GM12878 (cell line): Measurements from ENCODE around the gene SETD2. TPM values are rescaled to one million over a fixed set of nuclear protein-coding genes. Genes with fewer than 3 reads are reported as not detected.

Source experiments
- DPF2 ChIP-seq: fragments of 450-650 bp; IDR thresholded peaks from 2 replicates; pipeline ENCODE4 v1.6.1; 2017; ENCODE audit warnings: mild to moderate bottlenecking
- EGR1 ChIP-seq, 2 experiments: IDR thresholded peaks; 1 replicate in 1 of 2; 2 replicates in 1 of 2; pipeline ENCODE4 v1.6.1; 2011 to 2012; ENCODE audit warnings: low read depth in 2 of 2, low read length in 2 of 2, borderline replicate concordance in 1 of 2, mild to moderate bottlenecking in 1 of 2, moderate library complexity in 1 of 2
- EP300 ChIP-seq, 2 experiments: fragments of 150-350 bp in 1 of 2; IDR thresholded peaks; 2 replicates each; pipeline ENCODE4 v1.6.1; 2011 to 2012; ENCODE audit warnings: low read depth in 2 of 2, low read length in 2 of 2, borderline replicate concordance in 1 of 2, improper control_type of control experiment in 1 of 2, inconsistent platforms in 1 of 2; ENCODE audit not compliant: control insufficient read depth in 1 of 2
- EZH2 ChIP-seq: IDR thresholded peaks from 2 replicates; pipeline ENCODE4 v1.6.1; 2012; ENCODE audit warnings: low read depth, mild to moderate bottlenecking, control low read depth, inconsistent platforms, low read length, borderline replicate concordance; ENCODE audit not compliant: control insufficient read depth
- GATAD2B ChIP-seq: fragments of 450-650 bp; conservative IDR thresholded peaks from 2 replicates; pipeline ENCODE4 v1.6.1; 2017; ENCODE audit warnings: low read depth, mild to moderate bottlenecking, moderate library complexity
- HDAC6 ChIP-seq: fragments of 200-600 bp; sonication (generic); IDR thresholded peaks from one replicate; pipeline ENCODE4 v1.8.0; 2017; ENCODE audit warnings: antibody characterized with exemption; ENCODE audit not compliant: unreplicated experiment
- HDGF ChIP-seq: fragments of 450-650 bp; IDR thresholded peaks from 2 replicates; pipeline ENCODE4 v1.6.1; 2016; ENCODE audit warnings: antibody characterized with exemption
- IRF4 ChIP-seq: IDR thresholded peaks from 2 replicates; pipeline ENCODE4 v1.6.1; 2011; ENCODE audit warnings: low read depth, low read length
- MEF2A ChIP-seq: IDR thresholded peaks from 2 replicates; pipeline ENCODE4 v1.6.1; 2011; ENCODE audit warnings: low read depth, mild to moderate bottlenecking, low read length, moderate library complexity; ENCODE audit not compliant: insufficient read depth
- MTA3 ChIP-seq: IDR thresholded peaks from 2 replicates; pipeline ENCODE4 v1.6.1; 2012; ENCODE audit warnings: low read length, inconsistent platforms, borderline replicate concordance
- MYB ChIP-seq: fragments of 150-350 bp; IDR thresholded peaks from 2 replicates; pipeline ENCODE4 v1.6.1; 2014; ENCODE audit warnings: mild to moderate bottlenecking, low read depth, low read length, borderline replicate concordance
- NR2C1 ChIP-seq: fragments of 450-650 bp; IDR thresholded peaks from 2 replicates; pipeline ENCODE4 v1.6.1; 2017; ENCODE audit warnings: antibody characterized with exemption, mild to moderate bottlenecking, moderate library complexity
- PAX5 ChIP-seq: IDR thresholded peaks from 2 replicates; pipeline ENCODE4 v1.6.1; 2011; ENCODE audit warnings: low read depth, low read length, borderline replicate concordance
- PML ChIP-seq: IDR thresholded peaks from 2 replicates; pipeline ENCODE4 v1.6.1; 2012; ENCODE audit warnings: low read length, inconsistent platforms
- POLR2A ChIP-seq: IDR thresholded peaks from 2 replicates; pipeline ENCODE4 v1.6.1; 2011; ENCODE audit warnings: low read depth, mild to moderate bottlenecking, low read length
- SREBF1 ChIP-seq: IDR thresholded peaks from 2 replicates; pipeline ENCODE4 v1.6.1; 2012; ENCODE audit warnings: mild to moderate bottlenecking, low read length
- SRF ChIP-seq, 2 experiments: IDR thresholded peaks; 2 replicates each; pipeline ENCODE4 v1.6.1; 2011; ENCODE audit warnings: low read depth in 2 of 2, low read length in 2 of 2, mild to moderate bottlenecking in 1 of 2, moderate library complexity in 1 of 2
- TBL1XR1 ChIP-seq: IDR thresholded peaks from 2 replicates; pipeline ENCODE4 v1.6.1; 2012; ENCODE audit warnings: low read depth, low read length, improper control_type of control experiment
- USF2 ChIP-seq: IDR thresholded peaks from 2 replicates; pipeline ENCODE4 v1.6.1; 2011; ENCODE audit warnings: low read depth, low read length, improper control_type of control experiment, borderline replicate concordance
- YY1 ChIP-seq: IDR thresholded peaks from 2 replicates; pipeline ENCODE4 v1.6.1; 2011; ENCODE audit warnings: low read depth, mild to moderate bottlenecking, low read length
- ZNF274 ChIP-seq: IDR thresholded peaks from one replicate; pipeline ENCODE4 v1.8.0; 2011; ENCODE audit not compliant: insufficient read length, insufficient read depth
- polyA plus RNA-seq, 11 experiments: library from polyadenylated mRNA; depleted of rRNA in 4 of 11; unstranded in 6 of 11; stranded (reverse) in 5 of 11; fragments of >200 nt; fragmentation: Nextera tagmentation in 4 of 11; fragmentation: Illumina TruSeq in 1 of 11; extraction: Ambion mirVana in 4 of 11; extraction: Trizol in 1 of 11; gene quantifications; 1 replicate in 1 of 11; 2 replicates in 10 of 11; pipeline versions ENCODE4 v1.2.1 to v1.2.3, GENCODE V29; 2011 to 2016; ENCODE audit warnings: inconsistent platforms in 2 of 11, missing spikeins in 2 of 11, low read depth in 1 of 11
- total RNA-seq, 4 experiments: library from RNA; depleted of rRNA in 3 of 4; stranded (reverse); fragments of >200 nt in 3 of 4; fragmentation: Illumina TruSeq in 1 of 4; extraction: Trizol in 1 of 4; gene quantifications; 2 replicates each; pipeline versions ENCODE4 v1.2.1 to v1.2.3, GENCODE V29; 2013 to 2021
- TF ChIP-seq, protein P1 (sequence below): fragments of 450-650 bp; IDR thresholded peaks from 2 replicates; pipeline ENCODE4 v1.6.1; 2017; ENCODE audit warnings: mild to moderate bottlenecking, moderate library complexity
- TF ChIP-seq, protein P2 (sequence below): fragments of 450-650 bp; IDR thresholded peaks from 2 replicates; pipeline ENCODE4 v1.6.1; 2018; ENCODE audit warnings: borderline replicate concordance, mild to moderate bottlenecking; ENCODE audit not compliant: partially characterized antibody

The SETD2 gene
- total and polyA plus RNA-seq, 10 of the 15 experiments (the other 5 are each of a cell fraction or from before 2014, with no cell fraction given): 8.4 to 44.9 (median 24.5) TPM

GRCh38 chr3:46976326-46977190, 187.4 kb downstream of the SETD2 start, which contains the start of gene CCDC12 (continued):
- TF ChIP-seq PML (peak; percentile 73; the same call in 1 of the 2 replicates), USF2 (no peak), TBL1XR1 (no peak), MYB (no peak), POLR2A (peak; percentile 94), EZH2 (no peak), ZNF274 (no peak), HDGF (peak; percentile 98; the same call in 1 of the 2 replicates), GATAD2B (peak; percentile 74; the same call in 1 of the 2 replicates), PAX5 (0 out of 2 replicates have a peak, but pooled peaks have one; percentile 7), SRF (IDR thresholded peaks at IDR 0.05; ENCODE audit: low read depth in 2 of 2, low read length in 2 of 2) (peak in 1 of 2 experiments; percentile 96; a peak in 3 of 4 replicates), NR2C1 (no peak), EGR1 (IDR thresholded peaks at IDR 0.05; ENCODE audit: borderline replicate concordance in 1 of 2, low read depth in 2 of 2, low read length in 2 of 2) (peak in 1 of 2 experiments; percentile 68; a peak in 1 of 3 replicates), HDAC6 (no peak), MEF2A (no peak), YY1 (peak; percentile 96), MTA3 (no peak), EP300 (IDR thresholded peaks at IDR 0.05; ENCODE audit: borderline replicate concordance in 1 of 2, control insufficient read depth in 1 of 2, low read depth in 2 of 2, low read length in 2 of 2) (no peak), SREBF1 (no peak), DPF2 (peak; percentile 74; the same call in 1 of the 2 replicates), IRF4 (no peak)
- TF ChIP-seq, protein P1, sequence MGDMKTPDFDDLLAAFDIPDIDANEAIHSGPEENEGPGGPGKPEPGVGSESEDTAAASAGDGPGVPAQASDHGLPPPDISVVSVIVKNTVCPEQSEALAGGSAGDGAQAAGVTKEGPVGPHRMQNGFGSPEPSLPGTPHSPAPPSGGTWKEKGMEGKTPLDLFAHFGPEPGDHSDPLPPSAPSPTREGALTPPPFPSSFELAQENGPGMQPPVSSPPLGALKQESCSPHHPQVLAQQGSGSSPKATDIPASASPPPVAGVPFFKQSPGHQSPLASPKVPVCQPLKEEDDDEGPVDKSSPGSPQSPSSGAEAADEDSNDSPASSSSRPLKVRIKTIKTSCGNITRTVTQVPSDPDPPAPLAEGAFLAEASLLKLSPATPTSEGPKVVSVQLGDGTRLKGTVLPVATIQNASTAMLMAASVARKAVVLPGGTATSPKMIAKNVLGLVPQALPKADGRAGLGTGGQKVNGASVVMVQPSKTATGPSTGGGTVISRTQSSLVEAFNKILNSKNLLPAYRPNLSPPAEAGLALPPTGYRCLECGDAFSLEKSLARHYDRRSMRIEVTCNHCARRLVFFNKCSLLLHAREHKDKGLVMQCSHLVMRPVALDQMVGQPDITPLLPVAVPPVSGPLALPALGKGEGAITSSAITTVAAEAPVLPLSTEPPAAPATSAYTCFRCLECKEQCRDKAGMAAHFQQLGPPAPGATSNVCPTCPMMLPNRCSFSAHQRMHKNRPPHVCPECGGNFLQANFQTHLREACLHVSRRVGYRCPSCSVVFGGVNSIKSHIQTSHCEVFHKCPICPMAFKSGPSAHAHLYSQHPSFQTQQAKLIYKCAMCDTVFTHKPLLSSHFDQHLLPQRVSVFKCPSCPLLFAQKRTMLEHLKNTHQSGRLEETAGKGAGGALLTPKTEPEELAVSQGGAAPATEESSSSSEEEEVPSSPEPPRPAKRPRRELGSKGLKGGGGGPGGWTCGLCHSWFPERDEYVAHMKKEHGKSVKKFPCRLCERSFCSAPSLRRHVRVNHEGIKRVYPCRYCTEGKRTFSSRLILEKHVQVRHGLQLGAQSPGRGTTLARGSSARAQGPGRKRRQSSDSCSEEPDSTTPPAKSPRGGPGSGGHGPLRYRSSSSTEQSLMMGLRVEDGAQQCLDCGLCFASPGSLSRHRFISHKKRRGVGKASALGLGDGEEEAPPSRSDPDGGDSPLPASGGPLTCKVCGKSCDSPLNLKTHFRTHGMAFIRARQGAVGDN: peak; percentile 86
- TF ChIP-seq, protein P2, sequence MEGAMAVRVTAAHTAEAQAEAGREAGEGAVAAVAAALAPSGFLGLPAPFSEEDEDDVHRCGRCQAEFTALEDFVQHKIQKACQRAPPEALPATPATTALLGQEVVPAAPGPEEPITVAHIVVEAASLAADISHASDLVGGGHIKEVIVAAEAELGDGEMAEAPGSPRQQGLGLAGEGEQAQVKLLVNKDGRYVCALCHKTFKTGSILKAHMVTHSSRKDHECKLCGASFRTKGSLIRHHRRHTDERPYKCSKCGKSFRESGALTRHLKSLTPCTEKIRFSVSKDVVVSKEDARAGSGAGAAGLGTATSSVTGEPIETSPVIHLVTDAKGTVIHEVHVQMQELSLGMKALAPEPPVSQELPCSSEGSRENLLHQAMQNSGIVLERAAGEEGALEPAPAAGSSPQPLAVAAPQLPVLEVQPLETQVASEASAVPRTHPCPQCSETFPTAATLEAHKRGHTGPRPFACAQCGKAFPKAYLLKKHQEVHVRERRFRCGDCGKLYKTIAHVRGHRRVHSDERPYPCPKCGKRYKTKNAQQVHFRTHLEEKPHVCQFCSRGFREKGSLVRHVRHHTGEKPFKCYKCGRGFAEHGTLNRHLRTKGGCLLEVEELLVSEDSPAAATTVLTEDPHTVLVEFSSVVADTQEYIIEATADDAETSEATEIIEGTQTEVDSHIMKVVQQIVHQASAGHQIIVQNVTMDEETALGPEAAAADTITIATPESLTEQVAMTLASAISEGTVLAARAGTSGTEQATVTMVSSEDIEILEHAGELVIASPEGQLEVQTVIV: peak; percentile 52
